Mammary epithelial cell (primary cell): ENCODE results near the gene ADAM12.

Experiments used
- CTCF ChIP-seq, 2 donors: IDR thresholded peaks in 1 of 2; conservative IDR thresholded peaks in 1 of 2; 2 replicates each; pipeline ENCODE4 v1.5.1; 2011 to 2012; ENCODE audit warnings: inconsistent platforms in 2 of 2, low read length in 2 of 2, mild to moderate bottlenecking in 2 of 2, control low read depth in 1 of 2, low read depth in 1 of 2; ENCODE audit not compliant: insufficient read depth in 1 of 2; ENCODE audit errors: extremely low read depth in 1 of 2
- EZH2 ChIP-seq: IDR thresholded peaks from 2 replicates; pipeline ENCODE4 v1.6.1; 2012; ENCODE audit warnings: low read length, inconsistent platforms, borderline replicate concordance

GRCh38 chr10:126422567-126422966 lies 34.3 kb upstream of the ADAM12 start:
- TF ChIP-seq CTCF (conservative IDR thresholded peaks at IDR 0.05 in 1 of 2, IDR thresholded peaks at IDR 0.05 in 1 of 2; ENCODE audit: extremely low read depth in 1 of 2, insufficient read depth in 1 of 2, low read depth in 1 of 2, low read length in 2 of 2) (no peak), EZH2 (no peak)
